Transverse colon (tissue), 4 donors: ENCODE measurements around the gene P3H2. TPM values are rescaled to one million over a fixed set of nuclear protein-coding genes. Genes with fewer than 3 reads are reported as not detected.
A peak's percentile ranks its signal among the peaks of the same experiment; 100 is the strongest.

Experiments used
- DNase-seq: peaks from one replicate; pipeline ENCODE4 v3.0.0-alpha.2; 2019
- H3K27ac ChIP-seq, 4 donors: fragments of 200-600 bp; sonication (generic); 2 replicates each; pipeline ENCODE4 v1.5.1; 2016 to 2018; ENCODE audit warnings: inconsistent platforms in 4 of 4
- H3K27me3 ChIP-seq: fragments of 200-600 bp; sonication (generic); 2 replicates; pipeline ENCODE4 v1.5.1; 2017; ENCODE audit warnings: inconsistent platforms
- H3K36me3 ChIP-seq, 4 donors: fragments of 200-600 bp; sonication (generic); 2 replicates each; pipeline ENCODE4 v1.5.1; 2017 to 2019; ENCODE audit warnings: inconsistent platforms in 4 of 4
- H3K4me1 ChIP-seq, 4 donors: fragments of 200-600 bp; sonication (generic); 2 replicates each; pipeline ENCODE4 v1.5.1; 2017 to 2020; ENCODE audit warnings: inconsistent platforms in 4 of 4
- H3K4me3 ChIP-seq, 4 donors: fragments of 200-600 bp; sonication (generic); 1 replicate in 1 of 4; 2 replicates in 3 of 4; pipeline versions ENCODE4 v1.5.1 to v1.6.1; 2017 to 2019; ENCODE audit warnings: inconsistent platforms in 4 of 4
- H3K9me3 ChIP-seq, 2 donors: fragments of 200-600 bp; sonication (generic); 2 replicates each; pipeline ENCODE4 v1.5.1; 2017 to 2019; ENCODE audit warnings: inconsistent platforms in 2 of 2
- CTCF ChIP-seq, 5 experiments: fragments of 200-600 bp in 3 of 5; fragments of 450-650 bp in 2 of 5; sonication (generic) in 3 of 5; IDR thresholded peaks; 1 replicate in 2 of 5; 2 replicates in 3 of 5; pipeline ENCODE4 v1.5.1; 2016 to 2017; ENCODE audit warnings: antibody characterized with exemption in 5 of 5, inconsistent platforms in 3 of 5, mild to moderate bottlenecking in 2 of 5, moderate library complexity in 1 of 5
- EP300 ChIP-seq: sonication (generic); formaldehyde crosslinking; IDR thresholded peaks from one replicate; pipeline ENCODE4 v1.6.1; 2017; ENCODE audit warnings: antibody characterized with exemption, low read depth
- POLR2A ChIP-seq: fragments of 450-650 bp; IDR thresholded peaks from one replicate; pipeline ENCODE4 v1.6.1; 2016; ENCODE audit warnings: antibody characterized with exemption, mild to moderate bottlenecking, moderate library complexity
- POLR2AphosphoS5 ChIP-seq, 3 donors: sonication (generic); formaldehyde crosslinking; IDR thresholded peaks; one replicate each; pipeline ENCODE4 v1.6.1; 2016; ENCODE audit warnings: antibody characterized with exemption in 3 of 3
- WGBS, 2 donors: methylation state at CpG; one replicate each; pipeline ENCODE4 v1.1.5; 2018; ENCODE audit warnings: low coverage in 1 of 2; 5-methylcytosine and 5-hydroxymethylcytosine counted together
- in situ Hi-C, 4 donors: fragments of 200-750 bp; cut with MboI; loops; one replicate each; pipeline versions ENCODE4 v1.15.0 to v1.15.1; 2017; ENCODE audit warnings: low sequenced_read_pairs in 3 of 4, low pct_ligation_motif_present in 1 of 4, low pct_unique_long_range_greater_than_20kb in 1 of 4
- intact Hi-C: fragments of 100-400 bp; cut with DNase I; formaldehyde crosslinking; loops from one replicate; pipeline ENCODE4 v1.15.1; 2023; ENCODE audit warnings: low total_unique reads
- total RNA-seq, 4 donors: library from RNA; depleted of rRNA; stranded (reverse); fragments of >200 nt; gene quantifications; one replicate each; pipeline ENCODE4 v1.1.0, GENCODE V29; 2016

The P3H2 gene
- total RNA-seq, 4 donors from 2014 or later: 26.6 to 153 (median 54.3) TPM

- no peak overlapping the region for H3K4me3 ChIP-seq
- in situ Hi-C loops (no loop called here), intact Hi-C loops (no loop called here)
- peaks cover 6 to 69% (median 32%) of the 10 kb centered on the region in 4 donors for H3K4me1 ChIP-seq
- H3K27me3 ChIP-seq: no peaks in the 10 kb centered on the region
- WGBS, 2 donors: 15 to 26% methylated on average over 3 of the region's 3 CpGs
- peak overlapping the region; percentile 2 to 71 (median 52) for H3K27ac ChIP-seq
- H3K36me3 ChIP-seq: no peaks in the 10 kb centered on the region
- DNase-seq: no peak
- H3K9me3 ChIP-seq: no peaks in the 10 kb centered on the region
- no peak for TF ChIP-seq CTCF (IDR thresholded peaks at IDR 0.05)
- TF ChIP-seq POLR2A: no peak
- no peak for TF ChIP-seq EP300
- no peak for TF ChIP-seq POLR2AphosphoS5 (IDR thresholded peaks at IDR 0.05)
Measured at GRCh38 chr3:190041333-190042041, 79.2 kb downstream of the P3H2 start.

- WGBS, 2 donors: 39 to 47% methylated on average over 2 to 5 of the region's 5 CpGs
- H3K27ac ChIP-seq: peak overlapping the region in 1 of 4 donors; percentile 37
- H3K36me3 ChIP-seq: no peaks in the 10 kb centered on the region
- TF ChIP-seq EP300: no peak
- H3K4me1 ChIP-seq: peaks cover 6 to 63% (median 30%) of the 10 kb centered on the region in 4 donors
- H3K4me3 ChIP-seq: no peak overlapping the region
- H3K9me3 ChIP-seq: no peaks in the 10 kb centered on the region
- no peak for DNase-seq
- H3K27me3 ChIP-seq: no peaks in the 10 kb centered on the region
- in situ Hi-C loops (no loop called here), intact Hi-C loops (no loop called here)
Measured at GRCh38 chr3:190040145-190040544, 80.6 kb downstream of the P3H2 start.

- H3K4me3 ChIP-seq: no peak overlapping the region
- TF ChIP-seq CTCF (IDR thresholded peaks at IDR 0.05): no peak
- TF ChIP-seq EP300: no peak
- no peak for TF ChIP-seq POLR2AphosphoS5 (IDR thresholded peaks at IDR 0.05)
- TF ChIP-seq POLR2A: no peak
- H3K36me3 ChIP-seq: no peaks in the 10 kb centered on the region
- peaks cover 0 to 45% (median 15%) of the 10 kb centered on the region in 4 donors for H3K4me1 ChIP-seq
- no peaks in the 10 kb centered on the region for H3K27me3 ChIP-seq
- WGBS, 2 donors: 53 to 79% methylated on average over 4 to 6 of the region's 6 CpGs
- H3K9me3 ChIP-seq: no peaks in the 10 kb centered on the region
- intact Hi-C loops: no loop called here
- peak overlapping the region in 3 of 4 donors; percentile 35 to 42 (median 40) for H3K27ac ChIP-seq
- peak; percentile 44 for DNase-seq
- in situ Hi-C loops: no loop called here
Measured at GRCh38 chr3:190038050-190038933, 82.4 kb downstream of the P3H2 start.

- intact Hi-C loops: no loop called here
- 59 to 61% methylated on average over 2 of the region's 2 CpGs for WGBS, 2 donors
Measured at GRCh38 chr3:190036631-190037030, 84.1 kb downstream of the P3H2 start.

GRCh38 chr3:190034446-190034845, 86.3 kb downstream of the P3H2 start:
- Histone ChIP-seq H3K4me3 (no peak overlapping the region), H3K4me1 (peaks cover 0 to 22% (median 4%) of the 10 kb centered on the region in 4 donors), H3K36me3 (no peaks in the 10 kb centered on the region), H3K27ac (no peak overlapping the region), H3K27me3 (no peaks in the 10 kb centered on the region), H3K9me3 (no peaks in the 10 kb centered on the region)
- DNase-seq: no peak
- WGBS, 2 donors: 87 to 100% methylated on average over 3 of the region's 3 CpGs
- in situ Hi-C loops (no loop called here), intact Hi-C loops (no loop called here)
- TF ChIP-seq EP300 (no peak), CTCF (IDR thresholded peaks at IDR 0.05) (no peak), POLR2A (no peak), POLR2AphosphoS5 (IDR thresholded peaks at IDR 0.05) (no peak)

More at GRCh38 chr3:190036631-190037030, 84.1 kb downstream of the P3H2 start:
- DNase-seq: no peak
- Histone ChIP-seq H3K36me3 (no peaks in the 10 kb centered on the region), H3K4me3 (no peak overlapping the region), H3K9me3 (no peaks in the 10 kb centered on the region), H3K27ac (peak overlapping the region in 3 of 4 donors; percentile 11 to 33 (median 11)), H3K27me3 (no peaks in the 10 kb centered on the region), H3K4me1 (peaks cover 0 to 40% (median 11%) of the 10 kb centered on the region in 4 donors)
- in situ Hi-C loops: no loop called here
- TF ChIP-seq POLR2AphosphoS5 (IDR thresholded peaks at IDR 0.05): peak; percentile 48 to 86 (median 84)
- TF ChIP-seq POLR2A: no peak
